OCI-LY7 (cell line): ENCODE measurements around the gene GLIS2.

Experiments
- CTCF ChIP-seq: fragments of 200-600 bp; sonication (generic); conservative IDR thresholded peaks from 2 replicates; pipeline ENCODE4 v1.5.1; 2014; ENCODE audit warnings: mild to moderate bottlenecking, antibody characterized with exemption, low read length, moderate library complexity, mixed read lengths
- EZH2phosphoT487 ChIP-seq: fragments of 200-600 bp; sonication (generic); IDR thresholded peaks from 2 replicates; pipeline ENCODE4 v1.6.1; 2018; ENCODE audit warnings: low read depth, borderline replicate concordance, mild to moderate bottlenecking, mixed run types, antibody characterized with exemption, low read length, moderate library complexity, mixed read lengths

GRCh38 chr16:4332623-4333307, 16.9 kb downstream of the GLIS2 start:
- TF ChIP-seq CTCF (no peak), EZH2phosphoT487 (no peak)
